Smooth muscle cell (in vitro differentiated cells): ENCODE measurements around the gene TIMP3. TPM values are rescaled to one million over a fixed set of nuclear protein-coding genes. Genes with fewer than 3 reads are reported as not detected.

ENCODE experiments used
- DNase-seq: peaks from one replicate; lab custom pipeline; 2025; ENCODE audit not compliant: unreplicated experiment; lab: John Stamatoyannopoulos, UW
- H2AFZ ChIP-seq: fragments of 200-600 bp; sonication (generic); 2 replicates; pipeline ENCODE4 v1.6.0; 2016; ENCODE audit warnings: antibody characterized with exemption, low read depth, mild to moderate bottlenecking
- H3F3A ChIP-seq: fragments of 200-600 bp; sonication (generic); 2 replicates; pipeline ENCODE4 v1.6.0; 2017; ENCODE audit warnings: antibody characterized with exemption, low read depth
- H3K27ac ChIP-seq: fragments of 200-600 bp; sonication (generic); 2 replicates; pipeline ENCODE4 v1.5.1; 2016; ENCODE audit warnings: low read depth, mild to moderate bottlenecking
- H3K27me3 ChIP-seq: fragments of 200-600 bp; sonication (generic); 2 replicates; pipeline ENCODE4 v1.6.1; 2016; ENCODE audit warnings: low read depth, mild to moderate bottlenecking
- H3K36me3 ChIP-seq: fragments of 200-600 bp; sonication (generic); 2 replicates; pipeline ENCODE4 v1.5.1; 2016; ENCODE audit warnings: low read depth
- H3K4me1 ChIP-seq: fragments of 200-600 bp; sonication (generic); 2 replicates; pipeline ENCODE4 v1.5.1; 2016; ENCODE audit warnings: low read depth
- H3K4me2 ChIP-seq: fragments of 200-600 bp; sonication (generic); 2 replicates; pipeline ENCODE4 v1.6.0; 2016; ENCODE audit warnings: mild to moderate bottlenecking
- H3K4me3 ChIP-seq: fragments of 200-600 bp; sonication (generic); 2 replicates; pipeline ENCODE4 v1.5.1; 2016; ENCODE audit warnings: mild to moderate bottlenecking
- H3K79me2 ChIP-seq: fragments of 200-600 bp; sonication (generic); 2 replicates; pipeline ENCODE4 v1.6.0; 2016; ENCODE audit warnings: low read depth, mild to moderate bottlenecking
- H3K9ac ChIP-seq: fragments of 200-600 bp; sonication (generic); 2 replicates; pipeline ENCODE4 v1.6.0; 2016; ENCODE audit warnings: low read depth
- H3K9me3 ChIP-seq: fragments of 200-600 bp; sonication (generic); replicated peaks from 2 replicates; pipeline ENCODE4 v1.5.1; 2016; ENCODE audit warnings: low read depth
- H4K20me1 ChIP-seq: fragments of 200-600 bp; sonication (generic); 2 replicates; pipeline ENCODE4 v1.6.0; 2016; ENCODE audit warnings: low read depth
- whole genome bisulfite sequencing: methylation state at CpG from one replicate; pipeline ENCODE4 v1.1.7; 2016; ENCODE audit warnings: low lambda C conversion rate; 5-methylcytosine and 5-hydroxymethylcytosine counted together
- polyA plus RNA-seq: library from polyadenylated mRNA; unstranded; fragments of >200 nt; fragmentation: Nextera tagmentation; extraction: Ambion mirVana; gene quantifications from 2 replicates; pipeline ENCODE4 v1.2.1, GENCODE V29; 2016
- total RNA-seq: library from RNA; depleted of rRNA; stranded (reverse); fragments of >200 nt; gene quantifications from 2 replicates; pipeline ENCODE4 v1.2.3, GENCODE V29; 2014
- TF ChIP-seq, protein P1 (sequence below): fragments of 200-600 bp; sonication (generic); IDR thresholded peaks from 2 replicates; pipeline ENCODE4 v1.5.1; 2017; ENCODE audit warnings: borderline replicate concordance, mild to moderate bottlenecking, antibody characterized with exemption; ENCODE audit not compliant: insufficient read depth, poor library complexity, severe bottlenecking

The TIMP3 gene
- total and polyA plus RNA-seq, 2 experiments from 2014 or later, result 3,210 to 3,942 TPM

DNA sequence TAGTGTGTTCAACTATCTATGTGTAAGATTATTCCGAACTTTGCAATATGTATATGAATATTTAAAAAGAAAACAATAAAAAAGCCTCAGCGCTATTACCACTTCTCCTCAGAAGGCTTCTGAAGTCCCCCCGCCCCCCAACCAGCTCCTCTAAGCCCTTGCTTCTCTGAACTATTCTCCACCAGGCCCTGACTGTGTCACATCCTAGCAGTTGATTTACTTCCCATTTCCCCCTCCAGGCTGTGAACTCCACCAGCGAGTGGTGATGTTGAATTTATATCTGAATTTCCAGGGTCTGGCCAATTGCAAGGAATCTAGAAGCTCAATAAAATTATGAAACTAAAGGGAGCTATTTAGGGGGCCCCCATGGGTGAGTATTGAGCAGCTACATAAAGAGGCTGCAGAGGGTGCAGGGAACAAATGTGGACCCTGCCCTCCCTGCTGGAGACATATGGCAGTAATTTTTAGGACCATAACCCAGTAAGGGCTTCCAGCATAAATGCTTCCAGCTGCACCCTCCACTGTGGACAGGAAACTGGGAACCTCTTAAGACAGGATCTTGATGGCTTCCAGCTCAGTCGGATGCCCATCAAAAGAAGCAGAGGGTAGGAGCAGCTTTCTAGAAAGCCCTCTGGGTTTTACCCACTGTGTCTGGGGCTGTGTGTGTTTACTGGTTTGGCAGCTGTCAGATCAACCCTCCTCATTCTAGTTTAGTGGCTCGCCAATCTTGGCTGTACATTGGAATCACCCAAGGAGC lies 81.4 kb downstream of the TIMP3 start:
- TF ChIP-seq, protein P1, sequence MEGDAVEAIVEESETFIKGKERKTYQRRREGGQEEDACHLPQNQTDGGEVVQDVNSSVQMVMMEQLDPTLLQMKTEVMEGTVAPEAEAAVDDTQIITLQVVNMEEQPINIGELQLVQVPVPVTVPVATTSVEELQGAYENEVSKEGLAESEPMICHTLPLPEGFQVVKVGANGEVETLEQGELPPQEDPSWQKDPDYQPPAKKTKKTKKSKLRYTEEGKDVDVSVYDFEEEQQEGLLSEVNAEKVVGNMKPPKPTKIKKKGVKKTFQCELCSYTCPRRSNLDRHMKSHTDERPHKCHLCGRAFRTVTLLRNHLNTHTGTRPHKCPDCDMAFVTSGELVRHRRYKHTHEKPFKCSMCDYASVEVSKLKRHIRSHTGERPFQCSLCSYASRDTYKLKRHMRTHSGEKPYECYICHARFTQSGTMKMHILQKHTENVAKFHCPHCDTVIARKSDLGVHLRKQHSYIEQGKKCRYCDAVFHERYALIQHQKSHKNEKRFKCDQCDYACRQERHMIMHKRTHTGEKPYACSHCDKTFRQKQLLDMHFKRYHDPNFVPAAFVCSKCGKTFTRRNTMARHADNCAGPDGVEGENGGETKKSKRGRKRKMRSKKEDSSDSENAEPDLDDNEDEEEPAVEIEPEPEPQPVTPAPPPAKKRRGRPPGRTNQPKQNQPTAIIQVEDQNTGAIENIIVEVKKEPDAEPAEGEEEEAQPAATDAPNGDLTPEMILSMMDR, result no peak
- H3K9me3 ChIP-seq, result no peaks in the 10 kb centered on the region
- H3K79me2 ChIP-seq, result no peaks in the 10 kb centered on the region
- no peak overlapping the region for H2AFZ ChIP-seq
- no peak overlapping the region for H3K4me3 ChIP-seq
- no peak overlapping the region for H3K4me2 ChIP-seq
- no peak for DNase-seq
- H3K9ac ChIP-seq, result no peak overlapping the region
- no peak overlapping the region for H3K27ac ChIP-seq
- 76% methylated on average over 6 of the region's 6 CpGs for WGBS
- H3F3A ChIP-seq, result peaks cover 11% of the 10 kb centered on the region
- peaks cover 7% of the 10 kb centered on the region for H4K20me1 ChIP-seq
- H3K27me3 ChIP-seq, result no peaks in the 10 kb centered on the region
- H3K4me1 ChIP-seq, result no peaks in the 10 kb centered on the region
- no peaks in the 10 kb centered on the region for H3K36me3 ChIP-seq

DNA sequence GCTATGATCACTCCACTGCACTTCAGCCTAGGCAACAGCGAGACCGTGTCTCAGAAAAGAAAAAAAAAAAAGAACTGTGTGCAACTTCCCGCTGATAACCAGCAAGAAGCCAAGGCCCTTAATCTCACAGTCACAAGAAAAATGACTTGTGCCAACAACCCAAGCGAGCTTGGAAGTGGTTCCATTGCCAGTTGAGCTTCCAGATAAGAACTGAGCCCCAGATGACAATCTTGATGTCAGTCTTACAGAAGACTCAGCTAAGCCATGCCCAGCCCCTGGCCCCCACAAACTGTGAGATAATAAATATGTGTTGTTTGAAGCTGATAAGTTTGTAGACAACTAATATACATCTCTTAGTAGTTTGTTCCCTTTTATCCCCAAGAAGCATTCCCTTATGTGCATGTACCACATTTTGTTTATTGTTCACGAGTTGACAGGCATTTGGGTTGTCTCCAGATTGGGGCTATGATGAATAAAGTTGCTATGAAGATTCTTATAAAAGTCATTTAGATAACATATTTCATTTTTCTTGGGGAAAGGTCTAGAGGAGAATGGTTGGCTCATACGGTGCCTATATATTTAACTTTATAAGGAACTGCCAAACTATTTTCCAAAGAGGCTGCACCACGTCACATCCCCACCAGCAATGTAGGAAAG lies 85.9 kb downstream of the TIMP3 start:
- Histone ChIP-seq H3K9ac (no peak overlapping the region), H3F3A (no peaks in the 10 kb centered on the region), H3K27ac (no peak overlapping the region), H3K79me2 (no peaks in the 10 kb centered on the region), H2AFZ (no peak overlapping the region), H3K4me1 (no peaks in the 10 kb centered on the region), H3K4me2 (no peak overlapping the region), H4K20me1 (no peaks in the 10 kb centered on the region), H3K9me3 (no peaks in the 10 kb centered on the region), H3K4me3 (no peak overlapping the region), H3K36me3 (no peaks in the 10 kb centered on the region), H3K27me3 (peaks cover 3% of the 10 kb centered on the region)
- DNase-seq, result no peak
- TF ChIP-seq, protein P1, result no peak
- WGBS, result 74% methylated on average over 7 of the region's 7 CpGs

DNA sequence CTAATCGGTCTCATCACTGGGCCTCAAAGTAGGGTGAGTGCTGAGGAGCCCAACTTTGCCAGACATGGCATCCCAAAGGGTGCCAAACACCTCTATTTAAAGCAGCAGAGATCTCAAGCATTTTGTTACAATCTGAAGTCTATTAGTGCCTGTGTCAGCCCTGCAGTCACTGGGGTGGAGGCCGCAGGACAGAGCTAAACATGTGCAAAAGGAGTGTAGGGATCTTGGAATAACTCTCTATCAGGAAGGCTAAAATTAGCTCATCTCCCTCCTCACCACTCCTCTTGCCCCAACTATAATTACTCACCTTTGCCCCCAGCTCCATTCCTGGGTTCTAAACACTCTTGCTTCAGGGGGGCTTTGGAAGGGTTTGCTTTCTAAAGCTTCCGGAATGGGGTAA lies 87.5 kb downstream of the TIMP3 start:
- no peaks in the 10 kb centered on the region for H4K20me1 ChIP-seq
- 87% methylated on average over 3 of the region's 3 CpGs for WGBS
- H3K4me1 ChIP-seq, result no peaks in the 10 kb centered on the region
- H3K27ac ChIP-seq, result no peak overlapping the region
- H3K4me3 ChIP-seq, result no peak overlapping the region
- H3K36me3 ChIP-seq, result no peaks in the 10 kb centered on the region
- H2AFZ ChIP-seq, result no peak overlapping the region
- H3K9ac ChIP-seq, result no peak overlapping the region
- peaks cover 5% of the 10 kb centered on the region for H3K27me3 ChIP-seq
- H3F3A ChIP-seq, result no peaks in the 10 kb centered on the region
- no peaks in the 10 kb centered on the region for H3K9me3 ChIP-seq
- no peak for DNase-seq
- no peak overlapping the region for H3K4me2 ChIP-seq
- TF ChIP-seq, protein P1, result no peak
- H3K79me2 ChIP-seq, result no peaks in the 10 kb centered on the region
